Stimulated activated CD8-positive, alpha-beta memory T cell treated with anti-CD3 and anti-CD28 coated beads, Interleukin-4, amount 100 ng/mL, for 48 hours (primary cell): ENCODE measurements around the gene NR3C2.
"Not testable (repeated sequence)": the region's sequence is repeated elsewhere in the genome, so short reads cannot be mapped to it uniquely, and the experiment has no call there.

Experiments
- DNase-seq: peaks from one replicate; pipeline ENCODE4 v3.0.0-alpha.2; 2020

Gene NR3C2

DNA sequence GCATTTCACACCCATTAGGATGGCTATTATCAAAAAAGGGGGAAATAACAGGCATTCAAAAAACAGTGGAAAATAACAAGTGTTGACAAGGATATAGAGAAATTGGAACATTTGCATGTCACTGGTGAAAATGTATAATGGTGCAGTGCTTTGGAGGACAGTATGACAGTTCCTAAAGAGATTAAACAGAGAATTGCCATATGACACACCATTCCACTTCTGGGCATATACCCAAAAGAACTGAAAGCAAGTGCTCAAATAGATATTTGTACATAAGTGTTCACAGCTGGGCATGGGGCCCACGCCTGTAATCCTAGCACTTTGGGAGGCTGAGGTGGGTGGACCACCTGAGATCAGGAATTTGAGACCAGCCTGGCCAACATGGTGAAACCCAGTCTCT is 348.1 kb downstream of the NR3C2 start:
- no peak for DNase-seq

DNA sequence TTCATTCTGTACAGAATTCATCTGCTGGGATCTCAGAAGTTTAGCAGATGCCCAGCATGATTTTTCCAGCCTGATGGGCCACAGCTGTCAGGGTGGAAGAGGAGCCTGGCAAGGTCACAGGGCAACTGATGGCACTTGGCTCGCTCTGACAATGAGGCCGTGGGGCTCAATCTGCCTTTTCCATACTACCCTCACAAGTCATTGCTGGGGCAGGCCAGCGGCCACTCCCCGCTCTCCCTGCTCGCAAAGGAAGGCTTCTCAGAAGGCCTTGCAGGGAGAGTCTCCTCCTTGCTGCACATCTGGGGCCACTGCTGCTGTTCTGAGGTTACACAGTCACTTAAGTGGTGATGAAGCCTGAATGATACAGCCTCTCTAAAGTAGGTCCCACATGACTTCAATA is 349.1 kb downstream of the NR3C2 start:
- DNase-seq = no peak

DNA sequence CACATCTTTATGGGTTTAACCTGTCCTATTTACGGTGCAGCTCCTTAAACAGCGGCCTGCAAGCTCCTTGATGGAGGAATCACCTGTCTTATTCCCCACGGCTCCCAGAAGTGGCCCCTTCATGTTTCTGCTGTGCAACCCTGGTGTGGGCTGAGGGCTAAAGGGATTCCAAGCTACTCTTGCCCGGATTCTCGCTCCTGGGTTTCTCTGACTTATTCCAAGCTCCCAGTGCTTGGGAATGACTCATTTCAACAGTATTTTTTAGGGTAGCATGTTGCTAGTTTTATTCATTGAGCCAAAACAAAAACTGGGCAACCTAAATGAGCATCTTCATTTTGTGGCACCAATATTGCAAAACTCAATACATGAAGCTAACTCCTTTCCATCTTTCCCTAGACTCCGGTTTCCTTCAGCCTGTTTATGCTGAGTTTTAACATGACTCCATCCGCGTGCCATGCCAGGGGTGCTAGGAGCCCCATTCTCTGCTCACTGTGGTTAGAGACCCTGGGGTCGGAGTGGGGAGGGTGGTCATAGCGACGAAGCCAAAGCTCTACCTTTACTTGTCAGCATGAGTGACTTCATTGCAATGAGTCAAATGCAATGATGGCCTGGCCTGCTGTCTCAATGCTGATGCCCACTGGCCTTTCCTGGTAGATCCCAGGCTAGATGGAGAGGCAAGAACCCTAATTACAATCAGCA is 349.7 kb downstream of the NR3C2 start:
- no peak for DNase-seq

DNA sequence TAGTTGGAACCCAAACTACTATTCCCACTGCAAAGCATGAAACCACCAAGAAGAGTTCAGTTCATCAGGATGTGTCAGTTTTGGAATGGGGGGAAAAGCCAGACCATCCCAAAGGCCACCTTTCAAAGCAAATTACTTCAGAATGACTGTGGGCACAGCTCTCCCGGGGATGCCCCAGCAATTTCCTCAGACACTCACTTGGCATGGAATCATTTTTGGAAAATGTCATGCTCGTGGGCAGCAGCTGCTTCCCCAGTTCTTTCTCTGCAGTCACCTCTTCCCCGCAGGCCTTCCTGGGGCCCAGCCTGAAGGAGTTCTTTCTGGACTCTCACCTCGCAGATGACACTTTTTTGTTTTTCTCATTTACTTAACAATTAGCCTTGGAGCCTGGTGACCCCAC is 350.3 kb downstream of the NR3C2 start:
- DNase-seq = no peak

DNA sequence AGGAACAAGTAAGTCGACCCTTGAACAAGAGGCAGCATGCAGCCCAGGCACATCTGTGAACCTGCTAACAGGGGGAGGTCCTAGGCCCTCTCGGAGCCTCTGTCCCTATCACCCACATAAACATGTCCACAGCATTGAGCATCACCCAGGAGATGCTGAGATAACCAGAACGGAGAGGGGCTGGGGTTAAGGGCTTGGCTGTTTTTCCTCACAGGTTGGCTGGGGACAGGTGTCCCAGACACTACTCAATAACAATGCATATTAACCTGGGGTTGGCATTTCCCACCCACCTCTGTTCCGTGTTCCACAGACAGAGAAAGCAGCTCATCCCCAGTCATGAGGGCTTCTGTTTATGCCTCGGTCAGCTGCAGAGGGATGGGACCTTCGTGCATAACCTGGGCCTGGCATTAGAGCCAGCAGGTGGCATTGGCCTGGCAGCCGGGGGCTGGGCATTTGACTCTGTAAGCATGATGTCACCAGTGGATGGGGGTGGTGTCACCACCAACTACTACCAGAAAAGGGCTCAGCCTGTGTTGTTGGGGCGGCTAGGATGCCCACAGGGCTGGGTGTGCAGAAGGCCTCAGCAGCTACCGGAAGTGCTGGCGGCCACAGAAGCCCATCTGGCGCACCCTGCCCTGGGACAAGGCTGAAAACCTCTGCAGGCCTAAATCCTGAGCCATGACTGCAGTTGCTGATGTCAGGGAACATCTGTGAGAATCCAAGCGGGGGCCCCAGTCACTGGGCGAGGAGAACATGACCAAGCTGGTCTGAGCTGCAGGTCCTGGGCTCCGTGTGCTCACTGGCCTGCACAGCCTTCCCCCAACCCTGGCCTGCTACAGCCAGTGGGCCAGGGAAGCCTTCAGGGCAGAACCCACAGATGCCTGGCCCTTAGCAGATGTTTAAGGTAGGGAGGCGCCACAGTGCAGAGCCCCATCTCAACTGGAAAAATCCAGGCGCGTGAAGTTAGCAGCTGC is 351.4 kb downstream of the NR3C2 start:
- DNase-seq = no peak

DNA sequence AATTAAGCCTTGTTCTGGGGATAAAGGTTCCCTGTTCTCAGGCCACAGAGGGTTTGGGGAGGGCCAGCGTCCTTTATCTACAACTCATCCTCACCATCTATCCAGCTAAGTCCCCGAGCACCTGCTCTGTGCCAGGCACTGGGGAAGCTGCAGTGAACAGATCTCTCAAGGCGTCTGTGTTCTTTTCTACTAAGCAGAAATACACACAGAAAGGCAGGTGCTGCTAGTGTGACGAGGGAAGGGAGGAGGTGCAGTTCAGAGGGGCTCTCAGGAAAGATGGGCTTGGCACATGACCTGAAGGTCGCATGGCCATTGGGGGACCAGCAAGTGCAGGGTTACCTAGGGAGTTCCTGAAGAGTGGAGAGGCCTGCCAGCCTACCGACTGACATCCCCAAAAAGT is 352.2 kb downstream of the NR3C2 start:
- DNase-seq = no peak

DNA sequence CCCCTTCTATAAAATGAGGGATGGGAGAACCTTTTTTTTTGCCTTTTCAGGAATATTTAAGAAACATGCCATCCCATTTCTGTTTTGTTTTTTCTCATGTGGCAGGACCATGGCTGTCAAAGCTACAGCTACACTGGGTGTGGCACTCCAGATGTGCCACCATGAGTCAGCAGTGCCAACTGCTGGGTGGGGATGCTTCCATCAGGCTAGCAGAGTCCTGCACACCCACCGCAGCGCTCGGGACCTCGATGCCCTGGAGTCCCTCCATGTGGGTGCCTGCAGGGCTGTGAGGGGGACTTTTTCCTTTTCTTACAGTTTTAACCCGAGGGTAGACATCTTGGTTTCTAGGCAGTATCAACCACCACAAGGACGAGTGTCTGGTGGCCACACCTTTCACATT is 352.6 kb downstream of the NR3C2 start:
- DNase-seq = no peak

DNA sequence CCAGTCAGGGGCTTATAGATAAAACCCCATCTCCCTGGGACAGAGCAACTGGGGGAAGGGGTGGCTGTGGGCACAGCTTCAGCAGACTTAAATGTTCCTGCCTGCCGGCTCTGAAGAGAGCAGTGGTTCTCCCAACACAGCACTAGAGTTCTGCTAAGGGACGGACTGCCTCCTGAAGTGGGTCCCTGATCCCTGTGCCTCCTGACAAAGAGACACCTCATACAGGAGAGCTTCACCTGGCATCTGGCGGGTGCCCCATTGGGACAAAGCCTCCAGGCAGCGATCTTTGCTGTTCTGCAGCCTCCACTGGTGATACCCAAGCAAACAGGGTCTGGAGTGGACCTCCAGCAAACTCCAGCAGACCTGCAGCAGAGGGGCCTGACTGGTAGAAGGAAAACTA is 359.1 kb downstream of the NR3C2 start:
- not testable (repeated sequence) for DNase-seq

DNA sequence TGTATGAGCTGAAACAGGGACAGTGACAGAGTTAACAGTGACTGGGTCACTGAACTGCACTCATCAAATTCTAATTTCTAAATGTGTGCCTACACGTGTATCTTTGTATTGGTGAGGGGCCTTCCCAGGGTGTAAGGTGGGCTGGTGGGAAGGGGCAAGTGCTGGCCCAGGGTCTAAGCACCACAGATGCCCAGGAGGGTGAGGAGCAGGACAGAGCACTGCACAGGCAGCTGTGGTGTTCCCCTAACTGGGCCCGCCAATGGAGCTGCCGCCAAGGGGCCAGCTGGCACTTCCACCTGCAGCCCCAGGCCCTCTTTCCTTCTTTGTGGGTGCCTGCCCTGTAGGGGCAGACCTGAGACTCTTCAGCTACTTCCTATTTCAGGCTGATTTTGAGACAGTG is 360.5 kb downstream of the NR3C2 start:
- no peak for DNase-seq

DNA sequence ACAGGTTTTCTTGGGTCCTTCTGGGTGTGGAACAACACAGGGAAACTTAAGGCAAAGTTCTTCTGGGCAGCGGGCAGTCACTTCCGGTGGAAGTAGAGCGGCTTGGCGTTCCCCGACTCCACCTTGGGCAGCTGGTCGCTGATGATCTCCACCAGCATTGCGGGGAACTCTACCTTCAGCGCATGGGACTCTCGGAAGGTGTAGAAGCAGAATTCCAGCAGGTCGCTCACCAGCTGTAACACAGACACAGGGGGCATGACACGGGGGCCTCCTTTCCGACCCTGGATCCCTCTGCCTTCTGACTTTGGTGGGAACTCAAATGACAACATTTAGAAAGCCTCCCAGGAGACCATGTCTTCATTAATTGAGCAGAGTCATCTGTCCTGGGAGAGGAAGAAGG is 360.9 kb downstream of the NR3C2 start:
- no peak for DNase-seq

DNA sequence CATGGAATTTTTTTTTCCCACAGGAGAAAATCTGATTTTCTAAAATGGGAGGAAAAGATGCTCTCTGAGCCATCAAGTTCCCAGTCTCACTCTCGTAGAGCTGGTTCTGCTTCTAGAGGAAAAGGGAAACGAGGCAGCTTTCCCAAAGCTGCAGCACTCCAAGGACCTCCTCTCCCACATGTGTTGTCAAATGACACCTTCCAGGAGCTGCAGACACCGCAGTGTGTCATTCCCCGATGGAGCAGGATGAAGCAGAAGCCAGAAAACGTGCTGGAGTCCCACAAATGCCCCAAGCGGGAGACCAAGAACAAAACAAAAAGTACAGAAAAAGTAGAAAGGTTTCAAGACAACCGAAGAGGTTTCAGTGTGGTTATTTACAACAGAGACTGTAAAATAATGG is 362.3 kb downstream of the NR3C2 start:
- DNase-seq = no peak

DNA sequence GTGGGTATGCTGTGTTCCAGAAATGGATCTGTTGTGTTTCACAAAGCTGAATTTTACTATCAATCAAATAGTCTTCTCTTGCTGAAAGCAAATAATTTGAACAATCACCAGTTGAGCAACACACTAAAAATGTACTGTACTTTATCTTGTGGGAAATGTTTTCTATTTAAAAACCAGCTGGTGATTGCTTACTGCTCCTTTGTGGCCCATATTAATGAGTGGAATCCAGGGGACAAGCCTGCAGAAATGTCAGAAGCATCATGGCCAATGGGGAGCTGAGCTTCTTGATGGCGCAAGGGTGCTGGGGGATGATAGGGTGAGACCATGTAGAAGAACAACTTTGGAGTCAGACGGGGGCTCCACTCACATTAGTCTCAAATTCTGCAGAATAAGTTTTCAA is 364.2 kb downstream of the NR3C2 start:
- no peak for DNase-seq

DNA sequence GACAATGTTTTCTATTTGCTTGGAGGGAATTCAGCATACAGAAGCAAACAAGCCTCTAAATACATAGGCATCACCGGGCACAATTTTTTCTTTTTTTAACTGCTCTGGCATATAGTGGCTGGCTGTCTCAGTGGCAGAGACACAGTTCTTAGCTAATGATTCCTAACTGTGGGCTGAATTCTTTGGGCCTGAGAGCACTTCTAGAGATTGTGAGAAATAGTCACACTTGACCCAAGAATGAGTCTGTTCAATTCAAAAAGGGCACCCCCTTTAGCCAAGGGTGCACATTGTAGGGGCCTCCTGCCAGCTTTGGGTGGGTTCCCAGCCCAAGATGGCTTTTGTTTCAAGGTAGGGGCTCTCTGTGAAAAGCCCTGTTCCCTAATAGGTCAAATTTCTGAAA is 364.6 kb downstream of the NR3C2 start:
- DNase-seq = no peak

DNA sequence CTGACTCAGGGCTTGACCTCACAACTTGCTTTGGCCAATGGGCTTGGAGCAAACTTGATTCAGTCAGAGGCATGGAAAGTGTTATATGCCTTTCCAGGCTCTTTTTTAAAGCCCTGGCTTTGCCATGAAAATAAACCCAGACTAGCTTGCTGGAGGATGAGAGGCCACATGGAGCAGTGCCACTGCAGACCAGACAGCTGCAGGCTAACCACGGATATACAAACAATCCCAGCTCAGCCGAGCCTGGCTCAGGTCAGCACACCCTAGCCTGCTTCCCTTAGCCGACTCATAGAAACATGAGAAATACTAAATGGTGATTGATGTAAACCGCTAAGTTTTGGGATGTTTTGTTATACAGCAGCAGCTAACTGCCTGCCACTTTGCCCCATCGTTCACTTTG is 365.2 kb downstream of the NR3C2 start:
- DNase-seq = no peak

DNA sequence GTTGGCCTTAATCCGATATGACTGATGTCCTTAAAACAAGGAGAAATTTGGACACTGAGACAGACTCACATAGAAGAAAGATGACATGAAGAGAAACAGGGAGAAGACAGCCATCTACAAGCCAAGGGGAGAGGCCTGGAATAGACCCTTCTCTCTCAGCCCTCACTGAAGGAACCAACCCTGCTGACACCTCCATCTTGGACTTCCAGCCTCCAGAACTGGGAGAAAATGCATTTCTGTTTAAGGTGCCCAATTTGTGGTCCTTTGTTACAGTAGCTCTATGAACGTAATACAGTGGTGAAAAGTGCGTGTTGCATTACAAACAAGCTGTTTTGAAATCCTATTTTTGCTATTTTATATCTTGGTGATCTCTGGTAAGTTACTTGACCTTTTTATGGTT is 366.8 kb downstream of the NR3C2 start:
- DNase-seq = no peak

DNA sequence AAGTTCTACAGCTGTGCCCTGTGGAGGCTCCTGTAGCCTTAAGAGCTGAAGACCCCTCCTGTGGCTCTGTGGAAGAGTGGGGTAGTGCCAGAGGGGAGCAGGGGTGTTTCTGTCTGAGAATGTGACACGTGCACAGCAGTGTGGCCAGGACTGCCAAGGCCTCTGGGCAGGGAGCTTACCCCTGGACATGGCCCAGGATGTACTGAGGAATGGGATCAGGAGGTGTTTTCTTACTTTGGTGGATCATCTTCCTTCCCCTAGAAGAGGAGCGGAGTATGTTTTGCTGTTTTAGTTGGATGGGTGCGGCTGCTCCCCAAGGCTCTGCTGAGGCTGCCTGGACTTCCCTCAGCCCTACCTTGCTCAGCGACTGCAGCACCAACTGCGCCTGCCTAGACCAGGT is 367.8 kb downstream of the NR3C2 start:
- DNase-seq = no peak

DNA sequence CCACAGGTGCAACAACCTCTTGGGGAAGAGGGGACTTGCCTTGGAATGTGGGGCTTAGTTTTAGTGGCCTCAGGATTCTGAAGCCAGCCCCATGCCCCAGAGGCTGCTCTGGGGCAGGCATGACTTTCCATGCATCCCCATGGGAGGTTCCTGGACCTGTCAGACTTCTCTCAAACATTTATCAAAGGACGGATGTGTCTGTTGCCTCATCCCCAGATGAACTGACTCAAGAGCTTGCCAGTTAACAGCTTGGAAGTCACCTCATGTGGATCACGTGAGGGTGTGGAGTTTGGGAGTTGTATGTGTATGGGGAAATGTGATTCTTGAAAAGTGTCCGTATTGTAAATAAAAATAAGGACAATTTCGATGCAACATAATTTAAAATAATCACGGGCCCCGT is 368.9 kb downstream of the NR3C2 start:
- no peak for DNase-seq

DNA sequence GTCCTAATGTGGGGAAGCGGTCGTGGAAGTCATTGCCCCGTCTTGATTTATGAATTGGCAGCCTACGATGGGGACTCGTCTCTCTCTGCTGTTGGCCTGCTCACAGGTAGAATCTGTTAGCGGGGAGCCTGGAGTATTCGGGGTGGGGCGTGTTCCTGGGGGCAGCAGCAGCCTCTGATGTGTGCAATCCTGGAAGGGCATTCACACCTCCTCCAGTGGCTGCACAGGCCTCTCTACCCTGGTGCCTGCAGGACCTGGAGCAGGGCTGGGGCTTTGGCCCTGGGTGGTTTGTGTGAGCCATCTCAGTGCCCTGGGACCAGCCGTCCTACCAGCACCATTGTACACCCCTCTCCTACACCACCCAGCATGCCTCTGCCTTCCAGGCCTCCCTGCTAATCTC is 369.4 kb downstream of the NR3C2 start:
- DNase-seq = no peak

DNA sequence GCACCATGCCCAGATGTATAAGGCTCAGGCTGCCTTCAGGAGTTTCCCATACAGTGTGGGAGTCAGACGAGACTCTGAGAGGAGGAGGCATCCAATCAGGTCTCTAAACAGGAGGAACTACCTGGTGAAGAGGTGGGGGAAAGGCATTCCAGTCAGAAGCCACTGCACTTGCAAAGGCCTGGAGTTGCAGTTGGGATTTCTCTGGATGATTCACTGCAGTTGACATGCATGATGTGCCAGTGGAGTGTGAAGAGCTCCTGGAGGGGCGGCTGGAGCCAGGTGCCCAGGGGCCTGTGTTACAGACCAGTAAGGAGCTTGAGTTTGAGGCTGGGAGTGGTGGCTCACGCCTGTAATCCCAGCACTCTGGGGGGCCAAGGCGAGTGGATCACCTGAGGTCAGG is 371.2 kb downstream of the NR3C2 start:
- no peak for DNase-seq

DNA sequence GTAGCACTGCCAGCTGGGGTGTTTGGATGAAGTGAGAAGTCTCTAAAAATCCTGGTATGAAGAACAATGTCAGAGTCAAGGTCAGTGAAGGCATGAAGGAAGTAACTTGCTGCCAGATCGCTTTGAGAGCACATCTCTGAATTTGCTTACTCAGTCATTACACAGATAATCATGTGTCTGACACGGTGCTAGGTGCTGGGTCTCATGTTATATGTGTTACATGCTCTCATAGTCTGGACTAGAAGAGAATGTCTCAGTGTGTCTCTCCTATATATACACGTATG is 372.4 kb downstream of the NR3C2 start:
- DNase-seq = no peak

DNA sequence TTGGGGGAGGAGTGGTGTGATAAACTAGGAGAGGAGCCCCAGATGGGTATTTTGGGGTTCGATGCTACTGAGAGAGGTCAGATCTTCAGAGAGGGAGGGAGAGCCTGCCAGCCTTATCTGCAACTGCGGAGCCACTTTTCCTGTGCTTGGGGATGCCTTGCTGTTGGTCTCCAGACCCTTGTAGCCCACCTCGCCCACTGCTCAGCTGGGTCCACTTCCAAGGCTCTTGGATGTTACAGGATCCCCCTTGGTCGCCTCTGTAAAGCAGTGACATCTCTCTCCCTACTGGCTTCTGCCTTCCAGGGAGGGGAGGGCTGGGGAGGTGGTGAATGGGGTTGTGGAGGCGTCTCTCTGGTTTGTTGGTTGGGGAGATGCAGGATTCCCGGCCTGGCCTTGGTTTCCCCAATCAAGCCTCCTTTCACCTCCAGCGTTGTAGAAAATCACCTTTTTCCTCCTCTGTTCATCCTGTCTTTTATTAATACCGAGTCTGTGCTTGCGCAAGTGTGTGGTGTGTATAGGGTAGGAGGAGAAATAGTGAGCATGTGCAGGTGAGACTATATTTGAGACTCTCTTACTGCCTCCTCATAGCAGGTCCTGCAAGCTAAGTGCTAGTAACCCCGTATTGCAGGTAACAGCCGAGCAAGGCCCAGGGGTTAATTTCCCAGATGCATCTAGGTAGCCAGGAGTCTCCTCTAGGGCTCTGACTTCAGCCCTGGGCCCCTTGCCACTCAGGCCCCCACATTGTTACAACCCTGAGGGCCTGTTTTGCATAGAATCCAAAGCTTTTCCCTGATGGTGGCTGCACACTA is 372.9 kb downstream of the NR3C2 start:
- DNase-seq = no peak

DNA sequence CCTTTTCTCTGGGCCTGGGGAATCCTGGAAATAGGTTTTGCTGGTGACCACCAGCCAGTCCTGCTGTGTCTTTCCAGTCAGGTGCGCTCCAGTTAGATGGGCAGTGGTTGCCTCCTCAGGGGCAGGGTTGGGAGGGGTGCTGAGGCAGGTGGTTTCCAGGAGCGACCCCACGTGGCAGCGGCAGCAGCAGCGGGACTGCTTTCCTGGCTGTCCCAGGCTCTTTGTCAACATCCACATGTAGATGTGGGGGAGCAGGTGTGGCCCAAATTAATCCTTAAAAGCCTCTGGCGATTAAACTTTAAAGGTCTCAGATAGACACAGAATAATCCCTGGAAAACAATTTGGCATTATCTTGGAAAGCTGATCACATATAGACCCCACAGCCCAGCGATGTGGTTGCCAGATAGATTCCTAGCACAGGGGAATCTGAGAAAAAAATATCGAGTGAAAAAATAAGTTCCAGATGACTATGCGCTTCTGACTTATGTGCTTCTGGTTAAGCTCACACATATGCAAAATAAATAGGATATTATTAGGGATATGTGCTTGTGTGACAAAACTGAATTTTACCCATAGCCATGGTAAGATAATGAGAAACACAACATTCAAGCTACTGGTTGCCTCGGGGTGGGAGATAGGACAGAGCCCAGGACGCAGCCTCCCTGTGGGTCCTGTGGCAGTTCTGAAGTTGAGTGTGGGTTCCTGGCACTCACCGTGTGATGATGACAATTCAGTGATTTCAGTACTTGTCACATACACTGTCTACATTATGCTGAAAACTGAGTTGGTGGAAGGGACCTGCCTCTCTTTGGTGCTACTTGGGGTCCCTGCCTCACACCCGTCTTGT is 373.9 kb downstream of the NR3C2 start:
- DNase-seq = no peak
